ENCODE measurements around the gene VMAC. TPM values are rescaled to one million over a fixed set of nuclear protein-coding genes. Genes with fewer than 3 reads are reported as not detected.

VMAC gene
- total and polyA plus RNA-seq, 2 of the 13 experiments (the other 11 are each of a cell fraction or from before 2014, with no cell fraction given) = 2.4 TPM

- no peak for TF ChIP-seq MATR3 (CRISPR knock-in tag; IDR thresholded peaks at IDR 0.05)
- no peak for TF ChIP-seq AHR (CRISPR knock-in tag; IDR thresholded peaks at IDR 0.05)
- no peak for TF ChIP-seq CCAR2 (optimal IDR thresholded peaks at IDR 0.05; ENCODE audit: low read depth, low read length)
- no peak for TF ChIP-seq TRIM24 (CRISPR knock-in tag; IDR thresholded peaks at IDR 0.05)
- peak; percentile 60 for TF ChIP-seq KDM2A (CRISPR knock-in tag; IDR thresholded peaks at IDR 0.05; ENCODE audit: borderline replicate concordance, low read depth)
- TF ChIP-seq ZBTB8A (CRISPR knock-in tag; IDR thresholded peaks at IDR 0.05; ENCODE audit: borderline replicate concordance, low read depth) = no peak
- TF ChIP-seq ZNF256 (CRISPR knock-in tag; conservative IDR thresholded peaks at IDR 0.05) = no peak
- TF ChIP-seq ZNF775 (CRISPR knock-in tag; IDR thresholded peaks at IDR 0.05; ENCODE audit: borderline replicate concordance) = no peak
- peak; percentile 35; the same call in 1 of the 2 replicates for TF ChIP-seq DR1 (CRISPR knock-in tag; IDR thresholded peaks at IDR 0.05)
- no peak for TF ChIP-seq CAMTA2 (CRISPR knock-in tag; IDR thresholded peaks at IDR 0.05; ENCODE audit: borderline replicate concordance)
- TF ChIP-seq ATAD3A (CRISPR knock-in tag; IDR thresholded peaks at IDR 0.05) = no peak
- TF ChIP-seq ZBTB14 (CRISPR knock-in tag; IDR thresholded peaks at IDR 0.05) = no peak
- no peak for TF ChIP-seq SNAI1 (CRISPR knock-in tag; IDR thresholded peaks at IDR 0.05; ENCODE audit: borderline replicate concordance)
- TF ChIP-seq MXI1 (IDR thresholded peaks at IDR 0.05; ENCODE audit: borderline replicate concordance, low read depth, low read length) = peak; percentile 88; the same call in 1 of the 3 replicates
- no peak for TF ChIP-seq ZBTB3 (CRISPR knock-in tag; IDR thresholded peaks at IDR 0.05; ENCODE audit: borderline replicate concordance, low read depth)
- TF ChIP-seq ZSCAN22 (CRISPR knock-in tag; IDR thresholded peaks at IDR 0.05) = no peak
- no peak for TF ChIP-seq BHLHE40 (IDR thresholded peaks at IDR 0.05; ENCODE audit: low read length)
- TF ChIP-seq ZBTB21 (CRISPR knock-in tag; IDR thresholded peaks at IDR 0.05) = no peak
- no peak for TF ChIP-seq ESRRA (CRISPR knock-in tag; IDR thresholded peaks at IDR 0.05; ENCODE audit: low read depth)
- no peak for TF ChIP-seq ZNF598 (CRISPR knock-in tag; IDR thresholded peaks at IDR 0.05; ENCODE audit: borderline replicate concordance)
- no peak for TF ChIP-seq ATF2 (CRISPR knock-in tag; IDR thresholded peaks at IDR 0.05)
- no peak for TF ChIP-seq ZNF589 (CRISPR knock-in tag; conservative IDR thresholded peaks at IDR 0.05)
- TF ChIP-seq ATF7-NPFF (CRISPR knock-in tag; IDR thresholded peaks at IDR 0.05; ENCODE audit: low read depth) = peak; percentile 55; the same call in 1 of the 2 replicates
- TF ChIP-seq ZSCAN5A (CRISPR knock-in tag; IDR thresholded peaks at IDR 0.05; ENCODE audit: borderline replicate concordance) = no peak
- peak; percentile 89; the same call in 1 of the 2 replicates for TF ChIP-seq DNMT1 (CRISPR knock-in tag; IDR thresholded peaks at IDR 0.05)
- TF ChIP-seq SMAD3 (CRISPR knock-in tag; IDR thresholded peaks at IDR 0.05) = no peak
- TF ChIP-seq TARDBP (CRISPR knock-in tag; IDR thresholded peaks at IDR 0.05) = 0 out of 2 replicates have a peak, but pooled peaks have one; percentile 35
- TF ChIP-seq GATA4 (IDR thresholded peaks at IDR 0.05; ENCODE audit: borderline replicate concordance, low read depth) = no peak
Observed at GRCh38 chr19:5904352-5905113, at the start of gene VMAC (continued).
